CD4-positive, alpha-beta T cell treated with Interleukin-4 for 1 hour (primary cell): ENCODE data around the gene CCDC68.
"Not testable (repeated sequence)": the region's sequence is repeated elsewhere in the genome, so short reads cannot be mapped to it uniquely, and the experiment has no call there.

Source experiments
- DNase-seq, 2 donors: peaks; one replicate each; pipeline ENCODE4 v3.0.0-alpha.2; 2020 to 2022

CCDC68 gene

DNA sequence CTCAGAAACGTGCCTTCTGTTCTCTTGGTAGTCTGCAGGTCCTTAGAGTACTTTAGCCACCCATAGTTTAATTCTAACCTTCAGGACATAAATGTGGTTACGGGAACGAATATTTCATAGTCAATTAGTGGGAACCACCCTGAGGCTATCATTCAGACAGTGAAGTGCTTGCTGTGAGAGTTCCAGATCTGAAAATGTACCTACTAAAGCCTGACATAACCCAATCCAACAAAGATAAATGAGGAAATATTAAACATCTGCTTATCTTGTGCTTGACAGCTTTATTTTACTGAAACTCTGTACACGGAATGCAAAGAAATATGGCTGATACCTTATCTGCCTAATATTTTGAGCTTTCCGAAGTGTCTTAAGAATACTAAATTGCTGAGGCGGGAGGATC is 88.0 kb downstream of the CCDC68 start:
- no peak for DNase-seq

DNA sequence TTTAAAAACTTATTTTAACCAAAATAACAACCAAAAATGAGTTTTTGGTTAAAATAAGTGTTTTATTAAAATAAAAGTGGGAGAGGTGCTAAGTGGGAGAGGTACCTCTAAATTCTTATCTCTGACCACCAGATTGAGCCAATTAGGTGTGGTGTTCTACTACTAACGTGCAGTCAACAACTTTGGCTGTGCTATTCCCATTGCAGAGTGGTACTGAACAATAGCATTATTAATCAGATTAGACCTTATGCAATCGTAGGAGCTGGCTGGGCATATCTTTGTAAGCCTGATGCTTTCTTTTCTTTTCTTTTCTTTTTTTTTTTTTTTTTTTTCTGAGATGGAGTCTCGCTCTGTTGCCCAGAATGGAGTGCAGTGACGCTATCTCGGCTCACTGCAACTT is 92.1 kb downstream of the CCDC68 start:
- no peak for DNase-seq

DNA sequence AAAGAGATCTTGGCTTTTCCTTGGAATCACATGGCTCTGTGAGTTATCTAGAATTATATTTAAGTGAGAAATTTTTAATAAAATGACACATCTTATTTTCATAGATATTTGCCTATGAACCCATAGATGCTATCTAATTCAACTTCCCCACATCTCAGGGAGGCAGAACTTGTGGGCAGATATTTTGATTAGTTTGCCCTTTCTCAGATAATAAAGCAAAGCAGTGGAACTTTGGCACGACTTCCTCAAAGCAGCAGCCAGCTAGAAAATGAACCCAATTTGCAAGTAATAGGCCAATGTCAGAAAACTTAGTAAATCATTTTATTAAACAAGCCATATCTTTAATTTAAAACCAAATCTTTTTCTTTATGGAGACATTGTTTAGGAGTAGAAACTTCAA is 98.3 kb downstream of the CCDC68 start:
- DNase-seq = no peak

DNA sequence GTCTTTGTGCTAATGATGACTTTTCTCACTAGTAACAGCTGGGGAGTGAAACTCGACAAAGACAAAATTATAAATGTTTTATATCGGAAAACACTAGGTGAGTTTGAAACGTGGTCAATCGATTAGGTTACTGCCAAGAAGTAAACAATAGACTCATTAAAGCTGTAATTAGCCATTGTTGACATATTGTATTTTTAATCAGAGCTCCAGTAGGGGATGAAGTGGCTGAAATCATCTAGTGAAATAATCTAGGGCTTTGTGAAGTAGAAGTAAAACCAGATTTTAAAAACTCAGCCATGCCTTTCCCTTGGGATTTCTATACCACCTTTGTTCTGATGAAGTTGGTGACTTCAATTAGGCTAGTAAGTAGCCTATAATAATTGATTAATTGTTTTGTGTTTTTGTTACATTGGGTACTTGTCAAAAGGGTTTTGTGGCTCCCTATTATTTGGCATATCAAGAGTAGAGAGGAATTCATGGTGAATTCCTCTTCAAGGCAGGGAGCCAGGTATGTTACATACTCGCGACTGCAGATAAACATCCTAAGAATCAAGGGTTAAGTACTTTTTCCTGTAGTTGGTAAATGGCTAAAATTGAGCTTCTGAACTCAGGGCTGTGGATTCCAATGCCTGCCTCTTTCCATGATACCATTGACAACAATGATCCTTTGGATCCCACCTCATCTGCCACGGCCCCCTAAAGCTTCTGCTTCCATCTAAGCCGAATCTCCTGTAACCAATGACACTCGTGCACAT is 99.4 kb downstream of the CCDC68 start:
- no peak for DNase-seq

DNA sequence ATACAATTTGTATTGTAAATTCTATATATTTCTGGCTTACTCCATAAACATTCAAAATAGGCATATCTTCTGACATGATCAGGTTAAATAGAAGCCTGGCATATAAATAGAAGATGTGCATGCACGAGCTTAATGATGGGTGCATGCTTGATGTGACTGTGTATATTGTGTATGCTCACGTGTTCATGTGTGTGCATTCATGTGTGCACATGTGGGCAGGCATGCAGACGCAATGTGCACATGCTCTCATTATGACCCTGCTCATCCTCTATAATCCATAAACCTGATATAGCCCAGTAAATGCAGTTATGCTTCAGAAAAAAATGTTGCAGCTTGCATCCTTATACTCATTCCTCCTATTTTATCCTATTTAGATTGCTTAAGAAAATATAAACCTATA is 101.8 kb downstream of the CCDC68 start:
- no peak for DNase-seq

DNA sequence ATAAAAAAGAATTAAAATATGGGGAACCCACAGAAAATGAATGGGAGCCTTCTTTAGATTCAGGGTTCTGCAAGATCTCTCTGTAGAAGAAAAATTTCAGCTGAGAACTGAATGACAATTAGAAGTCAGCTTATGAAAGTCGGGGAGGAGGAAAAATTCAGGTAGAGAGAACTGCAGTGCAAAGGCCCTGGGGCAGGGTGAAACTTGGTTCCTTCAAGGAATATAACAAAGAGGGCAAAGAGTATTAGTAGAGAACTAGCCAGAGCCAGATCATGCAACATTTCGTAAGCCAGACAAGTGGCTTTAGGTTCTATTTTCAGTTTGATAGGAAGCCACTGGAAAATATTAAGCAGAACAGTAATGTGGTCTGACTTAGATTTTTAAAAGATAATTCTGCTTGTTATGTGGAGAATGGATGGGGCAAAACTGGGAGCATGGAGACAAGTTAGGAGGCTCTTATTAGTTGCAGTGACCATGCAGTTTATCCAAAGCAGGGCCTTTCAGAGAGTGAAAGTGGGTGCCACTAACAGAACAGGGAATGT is 103.1 kb downstream of the CCDC68 start:
- no peak for DNase-seq

DNA sequence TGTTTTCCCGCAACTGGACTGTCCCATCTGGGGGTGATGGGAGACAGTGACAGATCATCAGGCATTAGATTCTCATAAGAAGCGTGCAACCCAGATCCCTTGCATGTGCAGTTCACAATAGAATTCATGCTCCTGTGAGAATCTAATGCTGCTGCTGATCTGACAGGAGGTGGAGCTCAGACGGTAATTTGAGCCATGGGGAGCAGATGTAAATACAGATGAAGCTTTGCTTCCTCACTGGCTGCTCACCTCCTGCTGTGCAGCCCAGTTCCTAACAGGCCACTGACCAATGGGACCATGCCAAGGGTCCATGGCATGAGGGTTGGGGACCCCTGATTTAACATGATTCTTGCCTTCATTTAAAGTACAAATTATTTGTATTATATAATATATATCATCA is 104.2 kb downstream of the CCDC68 start:
- not testable (repeated sequence) for DNase-seq

DNA sequence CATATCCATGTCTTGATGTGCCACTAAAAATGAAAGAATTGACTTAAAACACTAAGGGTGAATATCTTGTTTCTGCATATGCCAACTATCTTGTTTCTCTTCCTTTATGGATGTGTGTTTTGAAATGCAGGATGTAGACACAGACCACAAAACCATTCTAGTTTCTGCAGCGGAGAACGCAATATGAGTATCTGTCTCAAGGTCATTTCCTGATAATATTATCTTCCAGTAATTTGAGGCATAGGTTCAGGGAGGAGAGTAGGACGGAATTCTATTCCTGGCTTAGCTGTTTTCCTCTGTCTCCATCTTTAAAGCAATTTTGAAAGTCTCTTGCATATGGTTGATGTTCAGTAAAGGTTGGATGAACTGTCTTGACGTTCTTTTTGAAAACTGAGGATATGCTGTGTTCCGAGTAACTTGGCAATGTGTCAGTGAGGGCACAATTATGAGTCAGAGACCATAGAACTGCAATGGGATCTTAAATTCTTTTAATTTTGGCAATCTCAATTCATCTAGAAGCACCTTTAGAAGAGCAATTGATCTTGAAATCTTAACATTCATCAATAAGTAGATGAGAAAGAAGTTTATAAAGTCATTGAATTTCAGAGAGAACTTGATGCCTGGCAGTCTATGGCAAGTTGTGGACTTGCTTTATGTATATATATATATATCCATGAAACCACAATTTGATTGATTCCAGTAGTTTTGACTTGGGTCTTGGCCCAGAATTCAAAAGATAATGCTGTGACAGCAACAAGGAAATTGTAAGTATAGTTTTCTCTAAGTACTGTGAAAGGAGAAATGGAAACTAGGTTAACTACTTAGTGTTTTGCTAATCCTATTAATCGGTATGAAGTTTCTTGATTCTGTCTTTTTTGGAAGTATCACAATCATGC is 106.2 kb downstream of the CCDC68 start:
- no peak for DNase-seq
